HG03565 (cell line): Measurements from ENCODE around the gene ADD3.

ENCODE experiments used
- ATAC-seq: cut with Tn5 transposase; IDR thresholded peaks from one replicate; pipeline ENCODE4 v1.9.1; 2021; ENCODE audit warnings: mild to moderate bottlenecking, moderate library complexity; ENCODE audit not compliant: unreplicated experiment

ADD3 gene

GRCh38 chr10:110144507-110144906 is 136.7 kb downstream of the ADD3 start:
- no peak for ATAC-seq

- ATAC-seq: no peak
These were observed 140.2 kb downstream of the ADD3 start for GRCh38 chr10:110147961-110148360.

- no peak for ATAC-seq
These were observed 141.5 kb downstream of the ADD3 start for GRCh38 chr10:110149259-110149658.

- ATAC-seq: no peak
These were observed 142.3 kb downstream of the ADD3 start for GRCh38 chr10:110150046-110150445.

- no peak for ATAC-seq
These were observed 143.2 kb downstream of the ADD3 start for GRCh38 chr10:110150981-110151380.

GRCh38 chr10:110151467-110151866 is 143.7 kb downstream of the ADD3 start:
- ATAC-seq: no peak

GRCh38 chr10:110151971-110152370 is 144.2 kb downstream of the ADD3 start:
- ATAC-seq: no peak

- no peak for ATAC-seq
These were observed 145.6 kb downstream of the ADD3 start for GRCh38 chr10:110153396-110153795.

- no peak for ATAC-seq
These were observed 148.3 kb downstream of the ADD3 start for GRCh38 chr10:110156046-110156445.

GRCh38 chr10:110158051-110159005 is 150.5 kb downstream of the ADD3 start:
- no peak for ATAC-seq

- ATAC-seq: no peak
These were observed 152.3 kb downstream of the ADD3 start for GRCh38 chr10:110160081-110160480.

GRCh38 chr10:110160522-110160921 is 152.7 kb downstream of the ADD3 start:
- ATAC-seq: no peak

GRCh38 chr10:110162741-110163145 is 155.0 kb downstream of the ADD3 start:
- no peak for ATAC-seq

- no peak for ATAC-seq
These were observed 155.5 kb downstream of the ADD3 start for GRCh38 chr10:110163192-110163773.

GRCh38 chr10:110163841-110164240 is 156.1 kb downstream of the ADD3 start:
- ATAC-seq: no peak

- ATAC-seq: no peak
These were observed 157.5 kb downstream of the ADD3 start for GRCh38 chr10:110165239-110165638.

GRCh38 chr10:110167149-110167548 is 159.4 kb downstream of the ADD3 start:
- no peak for ATAC-seq

- no peak for ATAC-seq
These were observed 161.1 kb downstream of the ADD3 start for GRCh38 chr10:110168601-110169481.

- ATAC-seq: no peak
These were observed 161.8 kb downstream of the ADD3 start for GRCh38 chr10:110169586-110169985.

GRCh38 chr10:110170142-110170971 is 162.6 kb downstream of the ADD3 start:
- no peak for ATAC-seq
